WTC11 (cell line): Measurements from ENCODE around the gene BAIAP2L2.

Experiments used
- ATF1 ChIP-seq: sonication (generic); formaldehyde crosslinking; IDR thresholded peaks from 2 replicates; pipeline ENCODE4 v1.8.1; 2023; ENCODE audit warnings: mild to moderate bottlenecking, moderate library complexity, missing genetic modification reagents
- E2F4 ChIP-seq: sonication (generic); formaldehyde crosslinking; IDR thresholded peaks from 2 replicates; pipeline ENCODE4 v1.8.1; 2022; ENCODE audit warnings: low read depth, mild to moderate bottlenecking, moderate library complexity, missing genetic modification reagents, borderline replicate concordance
- TEAD1 ChIP-seq: sonication (generic); formaldehyde crosslinking; IDR thresholded peaks from 2 replicates; pipeline ENCODE4 v1.8.0; 2022; ENCODE audit warnings: mild to moderate bottlenecking, missing genetic modification reagents
- ZBTB21 ChIP-seq: sonication (generic); formaldehyde crosslinking; IDR thresholded peaks from 2 replicates; pipeline ENCODE4 v1.8.1; 2023; ENCODE audit warnings: mild to moderate bottlenecking, missing genetic modification reagents, borderline replicate concordance
- ZNF138 ChIP-seq: sonication (generic); formaldehyde crosslinking; conservative IDR thresholded peaks from 2 replicates; pipeline ENCODE4 v1.8.1; 2022; ENCODE audit warnings: mild to moderate bottlenecking, moderate library complexity, missing genetic modification reagents
- TF ChIP-seq, protein P1 (sequence below): fragments of 200-600 bp; IDR thresholded peaks from 2 replicates; pipeline ENCODE4 v1.8.0; 2022; ENCODE audit warnings: antibody characterized with exemption
- TF ChIP-seq, protein P2 (sequence below): fragments of 250-450 bp; sonication (Bioruptor Pico); IDR thresholded peaks from 2 replicates; pipeline ENCODE4 v2.1.2; 2022; ENCODE audit warnings: mild to moderate bottlenecking, moderate library complexity
- TF ChIP-seq, protein P3 (sequence below): sonication (generic); formaldehyde crosslinking; IDR thresholded peaks from 2 replicates; pipeline ENCODE4 v1.8.1; 2023; ENCODE audit warnings: mild to moderate bottlenecking, missing genetic modification reagents, moderate library complexity

- TF ChIP-seq, protein P1, sequence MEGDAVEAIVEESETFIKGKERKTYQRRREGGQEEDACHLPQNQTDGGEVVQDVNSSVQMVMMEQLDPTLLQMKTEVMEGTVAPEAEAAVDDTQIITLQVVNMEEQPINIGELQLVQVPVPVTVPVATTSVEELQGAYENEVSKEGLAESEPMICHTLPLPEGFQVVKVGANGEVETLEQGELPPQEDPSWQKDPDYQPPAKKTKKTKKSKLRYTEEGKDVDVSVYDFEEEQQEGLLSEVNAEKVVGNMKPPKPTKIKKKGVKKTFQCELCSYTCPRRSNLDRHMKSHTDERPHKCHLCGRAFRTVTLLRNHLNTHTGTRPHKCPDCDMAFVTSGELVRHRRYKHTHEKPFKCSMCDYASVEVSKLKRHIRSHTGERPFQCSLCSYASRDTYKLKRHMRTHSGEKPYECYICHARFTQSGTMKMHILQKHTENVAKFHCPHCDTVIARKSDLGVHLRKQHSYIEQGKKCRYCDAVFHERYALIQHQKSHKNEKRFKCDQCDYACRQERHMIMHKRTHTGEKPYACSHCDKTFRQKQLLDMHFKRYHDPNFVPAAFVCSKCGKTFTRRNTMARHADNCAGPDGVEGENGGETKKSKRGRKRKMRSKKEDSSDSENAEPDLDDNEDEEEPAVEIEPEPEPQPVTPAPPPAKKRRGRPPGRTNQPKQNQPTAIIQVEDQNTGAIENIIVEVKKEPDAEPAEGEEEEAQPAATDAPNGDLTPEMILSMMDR: no peak
- TF ChIP-seq, protein P2, sequence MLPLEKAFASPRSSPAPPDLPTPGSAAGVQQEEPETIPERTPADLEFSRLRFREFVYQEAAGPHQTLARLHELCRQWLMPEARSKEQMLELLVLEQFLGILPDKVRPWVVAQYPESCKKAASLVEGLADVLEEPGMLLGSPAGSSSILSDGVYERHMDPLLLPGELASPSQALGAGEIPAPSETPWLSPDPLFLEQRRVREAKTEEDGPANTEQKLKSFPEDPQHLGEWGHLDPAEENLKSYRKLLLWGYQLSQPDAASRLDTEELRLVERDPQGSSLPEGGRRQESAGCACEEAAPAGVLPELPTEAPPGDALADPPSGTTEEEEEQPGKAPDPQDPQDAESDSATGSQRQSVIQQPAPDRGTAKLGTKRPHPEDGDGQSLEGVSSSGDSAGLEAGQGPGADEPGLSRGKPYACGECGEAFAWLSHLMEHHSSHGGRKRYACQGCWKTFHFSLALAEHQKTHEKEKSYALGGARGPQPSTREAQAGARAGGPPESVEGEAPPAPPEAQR (CRISPR knock-in tag): no peak
- TF ChIP-seq ZBTB21 (CRISPR knock-in tag): no peak
- TF ChIP-seq, protein P3, sequence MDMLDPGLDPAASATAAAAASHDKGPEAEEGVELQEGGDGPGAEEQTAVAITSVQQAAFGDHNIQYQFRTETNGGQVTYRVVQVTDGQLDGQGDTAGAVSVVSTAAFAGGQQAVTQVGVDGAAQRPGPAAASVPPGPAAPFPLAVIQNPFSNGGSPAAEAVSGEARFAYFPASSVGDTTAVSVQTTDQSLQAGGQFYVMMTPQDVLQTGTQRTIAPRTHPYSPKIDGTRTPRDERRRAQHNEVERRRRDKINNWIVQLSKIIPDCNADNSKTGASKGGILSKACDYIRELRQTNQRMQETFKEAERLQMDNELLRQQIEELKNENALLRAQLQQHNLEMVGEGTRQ (CRISPR knock-in tag): no peak
- TF ChIP-seq ZNF138: no peak
- TF ChIP-seq TEAD1 (CRISPR knock-in tag): no peak
- no peak for TF ChIP-seq E2F4
- no peak for TF ChIP-seq ATF1 (CRISPR knock-in tag)
Measured at GRCh38 chr22:38086942-38087341, 23.5 kb downstream of the BAIAP2L2 start.
